ENCODE results near the gene HSPA2.

HSPA2 gene

GRCh38 chr14:64540208-64541202 is at the start of gene HSPA2:
HSPA2 (plus strand) TSS chr14:64540741; CDS start chr14:64540850, 109 bp downstream.
- DNase-seq = peak; percentile 99

- no peak for DNase-seq
These were observed 48.9 kb upstream of the HSPA2 start for GRCh38 chr14:64491637-64492036.

- DNase-seq = no peak
These were observed 47.1 kb upstream of the HSPA2 start for GRCh38 chr14:64493455-64493854.

- no peak for DNase-seq
These were observed 45.3 kb upstream of the HSPA2 start for GRCh38 chr14:64495252-64495651.

GRCh38 chr14:64496764-64497163 is 43.8 kb upstream of the HSPA2 start:
- DNase-seq = no peak

GRCh38 chr14:64500088-64500487 is 40.5 kb upstream of the HSPA2 start:
- DNase-seq = no peak

GRCh38 chr14:64501411-64502171 is 39.0 kb upstream of the HSPA2 start:
- peak; percentile 31 for DNase-seq

GRCh38 chr14:64502456-64502855 is 38.1 kb upstream of the HSPA2 start:
- no peak for DNase-seq

GRCh38 chr14:64502887-64503433 is 37.6 kb upstream of the HSPA2 start:
- no peak for DNase-seq

- peak; percentile 82 for DNase-seq
These were observed 36.9 kb upstream of the HSPA2 start, which contains the start of gene ZBTB25 for GRCh38 chr14:64503434-64504309. ZBTB25 (minus strand) TSS chr14:64503838; CDS start chr14:64490533, 13,305 bp downstream.

- DNase-seq = peak; percentile 74
These were observed 36.1 kb upstream of the HSPA2 start, which contains the start of gene ZBTB1 for GRCh38 chr14:64504310-64504896. ZBTB1 (plus strand) TSS chr14:64504770; CDS start chr14:64521505, 16,735 bp downstream.

GRCh38 chr14:64504897-64505794 is 35.4 kb upstream of the HSPA2 start:
- DNase-seq = peak; percentile 40

- no peak for DNase-seq
These were observed 33.8 kb upstream of the HSPA2 start for GRCh38 chr14:64506721-64507120.

- DNase-seq = no peak
These were observed 33.0 kb upstream of the HSPA2 start for GRCh38 chr14:64507376-64508156.

GRCh38 chr14:64508215-64508776 is 32.2 kb upstream of the HSPA2 start:
- DNase-seq = no peak

GRCh38 chr14:64509036-64509435 is 31.5 kb upstream of the HSPA2 start:
- no peak for DNase-seq

GRCh38 chr14:64510825-64511671 is 29.5 kb upstream of the HSPA2 start:
- peak; percentile 21 for DNase-seq

GRCh38 chr14:64513271-64513670 is 27.3 kb upstream of the HSPA2 start:
- no peak for DNase-seq

Data from T1000 (cell line).